T-helper 2 cell treated with Interferon-gamma antibody and Interleukin-4, amounts not matched to agents 5 μg/mL and 100 μg/mL, for 36 hours (primary cell): ENCODE data around the gene TKT.
A peak's percentile ranks its signal among the peaks of the same experiment; 100 is the strongest.

ENCODE experiments used
- DNase-seq: peaks from one replicate; pipeline ENCODE4 v3.0.0; 2021; ENCODE audit warnings: low spot score
- H3K27ac Mint-ChIP-seq: one replicate; pipeline ENCODE4 v1.8.0; 2021; ENCODE audit warnings: mild to moderate bottlenecking, mixed read lengths
- H3K27me3 Mint-ChIP-seq: one replicate; pipeline ENCODE4 v1.8.0; 2021; ENCODE audit warnings: low read depth, mixed read lengths
- H3K36me3 Mint-ChIP-seq: one replicate; pipeline ENCODE4 v1.8.0; 2021; ENCODE audit warnings: low read depth, mixed read lengths
- H3K4me1 Mint-ChIP-seq: one replicate; pipeline ENCODE4 v1.8.0; 2021; ENCODE audit warnings: low read depth, mixed read lengths
- H3K4me3 Mint-ChIP-seq: one replicate; pipeline ENCODE4 v1.8.0; 2022; ENCODE audit warnings: mild to moderate bottlenecking, moderate library complexity, mixed read lengths
- H3K9me3 Mint-ChIP-seq: one replicate; pipeline ENCODE4 v1.8.0; 2021; ENCODE audit warnings: mixed read lengths

Gene TKT

DNA sequence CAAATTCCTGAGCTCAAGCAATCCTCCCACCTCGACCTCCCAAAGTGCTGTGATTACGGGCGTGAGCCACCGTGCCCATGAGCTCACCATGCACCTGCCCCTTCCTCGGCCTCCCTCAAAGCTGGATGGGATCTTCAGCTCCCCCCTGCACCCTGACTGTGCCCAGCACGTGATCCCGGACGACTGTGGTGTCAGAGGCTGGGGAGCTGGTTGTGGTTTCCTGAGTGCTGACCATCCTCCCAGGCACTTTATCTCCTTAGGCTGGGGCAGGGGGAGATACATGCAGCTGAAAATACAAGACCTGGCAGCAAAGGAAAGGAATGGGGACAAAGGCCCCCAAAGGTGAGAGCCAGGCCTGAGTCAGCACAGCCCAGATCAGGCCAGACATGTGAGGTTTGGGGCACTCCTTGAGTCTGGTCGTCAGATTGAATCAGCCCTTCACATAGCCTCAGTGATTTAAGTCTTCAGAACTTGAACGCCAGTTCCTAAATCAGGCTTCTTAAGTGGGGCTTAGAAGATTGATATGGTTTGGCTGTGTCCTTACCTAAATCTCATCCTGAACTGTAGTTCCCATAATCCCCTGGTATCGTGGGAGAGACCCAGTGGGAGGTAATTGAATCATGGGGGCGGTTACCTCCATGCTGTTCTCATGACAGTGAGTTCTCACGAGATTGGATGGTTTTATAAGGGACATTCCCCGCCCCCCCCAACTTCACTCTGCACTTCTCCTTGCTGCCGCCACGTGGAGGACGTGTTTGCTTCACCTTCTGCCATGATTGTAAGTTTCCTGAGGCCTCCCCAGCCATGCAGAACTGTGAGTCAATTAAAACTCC, 59.0 kb downstream of the TKT start:
- Mint-ChIP-seq H3K4me1 (peaks cover 6% of the 10 kb centered on the region), H3K9me3 (no peaks in the 10 kb centered on the region), H3K27me3 (no peaks in the 10 kb centered on the region), H3K27ac (no peak overlapping the region), H3K36me3 (no peaks in the 10 kb centered on the region), H3K4me3 (no peak overlapping the region)
- peak; percentile 17 for DNase-seq

DNA sequence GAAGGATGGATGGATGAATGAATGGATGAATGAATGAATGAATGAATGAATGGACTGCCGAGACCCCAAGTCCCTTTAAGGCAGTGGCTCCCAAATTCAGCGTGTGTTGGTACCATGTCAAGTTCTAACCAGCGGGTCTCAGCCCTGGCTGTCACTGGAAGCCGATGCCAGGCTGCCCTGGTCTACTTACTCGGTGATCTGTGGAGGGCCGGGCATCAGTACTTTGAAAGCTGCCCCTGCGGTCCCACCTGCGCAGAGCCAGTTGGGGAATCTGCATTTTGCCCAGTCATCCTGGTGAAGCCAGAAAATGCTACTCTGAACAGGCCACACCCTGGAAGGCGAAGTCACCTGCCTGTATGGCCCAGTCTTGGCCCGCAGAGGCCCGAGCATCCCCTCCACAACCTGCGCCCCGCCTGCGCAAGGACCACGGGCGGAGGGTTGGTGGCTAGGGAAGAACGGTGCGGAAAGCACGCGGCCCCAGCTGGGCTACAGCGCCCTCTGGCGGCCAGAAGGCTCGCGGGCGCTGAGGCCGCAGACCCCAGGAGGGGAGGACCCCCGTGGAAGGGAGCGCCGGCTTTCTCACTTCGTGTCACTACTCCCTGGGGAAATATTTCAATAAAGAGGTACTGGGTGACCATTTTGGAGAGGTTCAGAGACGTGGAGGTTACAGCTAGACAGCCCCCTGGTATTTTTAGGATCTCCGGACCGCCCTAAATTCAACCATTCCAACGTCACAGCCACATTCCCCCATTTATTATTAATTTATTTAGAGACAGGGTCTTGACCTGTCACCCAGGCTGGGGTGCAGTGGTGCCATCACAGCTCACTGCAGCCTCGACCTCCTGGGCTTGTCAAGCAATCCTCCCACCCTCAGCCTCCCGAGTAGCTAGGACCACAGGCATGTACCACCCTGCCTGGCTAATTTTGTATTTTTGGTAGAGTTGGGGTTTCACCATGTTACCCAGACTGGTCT, 59.9 kb downstream of the TKT start:
- DNase-seq: peak; percentile 52
- Mint-ChIP-seq H3K4me3 (no peak overlapping the region), H3K9me3 (no peaks in the 10 kb centered on the region), H3K27ac (no peak overlapping the region), H3K36me3 (no peaks in the 10 kb centered on the region), H3K27me3 (no peaks in the 10 kb centered on the region), H3K4me1 (peaks cover 6% of the 10 kb centered on the region)

DNA sequence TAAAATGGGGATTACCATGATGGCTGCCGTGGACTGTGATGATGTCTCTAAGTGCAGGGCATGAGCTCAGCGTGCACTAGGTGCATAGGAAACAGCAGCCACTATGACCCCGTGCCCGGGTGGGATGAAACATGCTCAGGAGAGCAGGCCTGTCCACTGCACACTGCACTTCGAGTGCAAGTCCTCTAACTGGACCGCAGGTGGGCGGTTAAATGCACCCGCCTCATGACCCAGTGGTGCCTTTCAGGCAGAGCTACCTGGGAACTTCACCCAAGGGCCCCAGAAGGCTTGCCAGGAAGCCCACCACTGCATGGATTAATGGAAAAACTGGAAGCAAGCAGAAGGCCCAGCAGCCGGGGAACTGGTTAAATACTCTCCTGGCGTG, 60.8 kb downstream of the TKT start:
- H3K4me3 Mint-ChIP-seq: no peak overlapping the region
- DNase-seq: no peak
- peaks cover 2% of the 10 kb centered on the region for H3K36me3 Mint-ChIP-seq
- no peak overlapping the region for H3K27ac Mint-ChIP-seq
- H3K4me1 Mint-ChIP-seq: peaks cover 6% of the 10 kb centered on the region
- H3K9me3 Mint-ChIP-seq: no peaks in the 10 kb centered on the region
- H3K27me3 Mint-ChIP-seq: no peaks in the 10 kb centered on the region

DNA sequence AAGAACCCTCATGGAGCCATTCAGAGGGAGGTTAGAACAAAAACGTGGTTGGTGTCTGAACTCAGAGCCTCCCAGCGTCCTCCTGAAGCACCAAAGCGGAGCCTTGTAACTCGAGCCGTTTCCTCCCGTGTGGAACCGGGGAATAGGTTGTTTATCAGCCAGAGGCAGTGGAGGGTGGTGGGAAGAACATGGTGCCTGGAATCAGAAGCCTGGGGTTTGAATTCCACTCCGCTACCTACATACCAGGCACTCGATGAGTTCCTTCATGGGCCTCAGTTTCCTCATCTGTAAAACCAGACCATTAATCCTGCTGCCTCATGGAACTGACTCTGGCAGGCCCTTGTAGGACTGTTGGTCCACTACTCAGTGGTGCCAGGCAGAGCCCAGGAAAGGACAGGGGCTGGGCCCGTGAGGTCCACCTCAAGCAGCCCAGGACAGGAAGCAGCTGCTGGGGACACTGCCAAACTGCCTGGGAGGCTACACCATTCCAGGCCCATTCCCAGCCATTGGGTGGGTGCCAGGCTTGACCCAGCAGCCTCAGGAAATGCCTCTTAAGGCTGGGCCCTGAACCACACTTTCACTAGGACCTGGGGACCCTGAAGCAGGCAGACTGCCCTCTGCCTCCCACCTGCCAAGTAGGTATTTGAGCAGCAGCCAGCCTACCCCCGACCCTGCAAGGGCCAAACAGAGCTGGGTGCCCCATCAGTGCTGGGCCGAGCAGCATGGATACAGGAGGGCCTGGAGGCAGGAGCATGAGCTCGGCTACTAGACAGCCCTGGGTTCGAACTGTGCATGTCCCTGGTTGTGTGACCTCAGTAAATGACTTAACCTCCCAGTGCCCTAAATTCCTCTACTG, 61.4 kb downstream of the TKT start:
- Mint-ChIP-seq H3K36me3 (peaks cover 5% of the 10 kb centered on the region), H3K9me3 (no peaks in the 10 kb centered on the region), H3K4me1 (peaks cover 6% of the 10 kb centered on the region), H3K27ac (no peak overlapping the region), H3K27me3 (no peaks in the 10 kb centered on the region), H3K4me3 (no peak overlapping the region)
- DNase-seq: no peak

DNA sequence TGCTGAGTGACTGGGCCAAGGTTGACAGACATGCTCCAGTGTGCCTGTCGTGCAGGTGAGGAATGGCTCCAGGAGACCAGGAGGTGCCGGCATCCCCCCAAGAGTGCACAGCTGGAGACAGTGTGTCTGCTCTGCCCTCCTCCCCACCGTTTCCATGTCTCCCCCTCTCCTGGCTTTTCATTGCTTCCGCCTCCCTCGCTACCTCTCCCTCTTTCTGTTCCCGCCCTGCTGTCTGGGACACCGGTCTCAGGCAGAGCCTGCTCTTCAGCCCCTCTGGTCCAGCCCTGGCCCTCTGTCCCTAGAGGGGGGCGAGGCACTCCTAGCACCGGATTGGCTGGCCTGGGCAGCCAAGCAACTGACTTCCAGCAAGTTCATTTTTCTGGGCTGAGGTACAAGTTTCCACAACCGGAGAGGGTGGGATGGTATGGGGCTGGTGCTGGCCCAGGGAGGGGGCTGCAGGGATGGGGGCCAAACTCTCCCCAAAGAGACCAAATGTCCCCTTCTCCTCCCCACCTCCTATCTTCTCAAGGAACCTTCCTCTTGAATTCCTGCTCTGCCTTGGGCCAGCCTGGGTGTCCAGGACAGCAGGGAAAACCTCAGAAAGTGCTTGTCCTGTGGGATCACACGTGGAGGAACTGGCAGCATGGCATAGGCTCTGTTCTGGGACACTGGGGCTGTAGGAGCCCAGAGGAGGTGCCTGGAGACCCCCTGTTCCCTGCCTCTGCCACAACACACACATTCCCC, 62.2 kb downstream of the TKT start:
- H3K4me3 Mint-ChIP-seq: no peak overlapping the region

DNA sequence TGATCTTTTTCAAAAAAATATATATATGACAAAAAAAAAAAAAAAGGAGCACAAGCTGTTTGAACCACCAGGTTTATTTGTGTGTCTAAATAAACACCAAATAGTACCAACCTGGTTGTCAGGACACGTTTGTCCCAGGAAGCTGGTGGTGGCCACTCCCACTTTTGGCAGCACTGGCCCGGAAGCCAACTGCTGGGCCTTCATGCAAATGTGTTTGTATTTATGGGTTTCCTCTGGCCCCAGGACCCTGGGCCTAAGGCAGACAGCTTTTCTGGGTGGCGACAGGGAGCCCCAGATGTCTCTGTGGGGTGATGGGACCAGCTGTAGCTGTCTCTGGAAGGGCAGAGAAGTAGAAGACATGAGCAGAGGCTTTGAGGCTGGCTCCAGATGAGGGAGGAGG, 63.2 kb downstream of the TKT start:
- DNase-seq: no peak
- Mint-ChIP-seq H3K9me3 (no peaks in the 10 kb centered on the region), H3K36me3 (peaks cover 6% of the 10 kb centered on the region), H3K4me3 (no peak overlapping the region), H3K27ac (no peak overlapping the region), H3K27me3 (no peaks in the 10 kb centered on the region), H3K4me1 (peaks cover 6% of the 10 kb centered on the region)

More for the DNA sequence above, 62.2 kb downstream of the TKT start:
- Mint-ChIP-seq H3K36me3 (peaks cover 5% of the 10 kb centered on the region), H3K4me1 (peaks cover 6% of the 10 kb centered on the region), H3K27me3 (no peaks in the 10 kb centered on the region), H3K27ac (peak overlapping the region; percentile 67), H3K9me3 (no peaks in the 10 kb centered on the region)
- DNase-seq: no peak

DNA sequence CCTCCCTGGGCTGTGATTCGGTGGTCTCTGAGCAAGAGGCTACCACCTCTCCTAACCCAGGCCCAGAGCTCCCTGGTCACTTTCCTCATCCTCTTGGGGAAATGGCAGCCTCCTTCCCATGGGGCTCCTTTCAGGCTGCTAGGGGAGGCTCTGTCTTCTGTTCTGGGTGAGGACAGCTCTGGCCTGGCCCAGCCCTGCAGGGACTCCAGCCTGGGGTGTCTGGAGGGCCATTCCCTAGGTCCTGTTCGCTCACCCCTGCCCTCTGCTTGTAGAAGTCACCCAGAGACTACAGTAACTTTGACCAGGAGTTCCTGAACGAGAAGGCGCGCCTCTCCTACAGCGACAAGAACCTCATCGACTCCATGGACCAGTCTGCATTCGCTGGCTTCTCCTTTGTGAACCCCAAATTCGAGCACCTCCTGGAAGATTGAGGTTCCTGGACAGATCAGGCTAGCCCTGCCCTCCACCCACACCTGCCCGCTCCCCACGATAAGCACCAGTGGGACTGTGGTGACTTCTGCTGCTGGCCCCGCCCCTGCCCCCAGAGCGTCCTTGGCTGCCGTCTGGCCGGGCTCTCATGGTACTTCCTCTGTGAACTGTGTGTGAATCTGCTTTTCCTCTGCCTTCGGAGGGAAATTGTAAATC, 63.9 kb downstream of the TKT start:
- Mint-ChIP-seq H3K36me3 (peaks cover 9% of the 10 kb centered on the region), H3K4me1 (peaks cover 6% of the 10 kb centered on the region), H3K27me3 (no peaks in the 10 kb centered on the region), H3K27ac (no peak overlapping the region), H3K9me3 (no peaks in the 10 kb centered on the region), H3K4me3 (no peak overlapping the region)
- DNase-seq: no peak

DNA sequence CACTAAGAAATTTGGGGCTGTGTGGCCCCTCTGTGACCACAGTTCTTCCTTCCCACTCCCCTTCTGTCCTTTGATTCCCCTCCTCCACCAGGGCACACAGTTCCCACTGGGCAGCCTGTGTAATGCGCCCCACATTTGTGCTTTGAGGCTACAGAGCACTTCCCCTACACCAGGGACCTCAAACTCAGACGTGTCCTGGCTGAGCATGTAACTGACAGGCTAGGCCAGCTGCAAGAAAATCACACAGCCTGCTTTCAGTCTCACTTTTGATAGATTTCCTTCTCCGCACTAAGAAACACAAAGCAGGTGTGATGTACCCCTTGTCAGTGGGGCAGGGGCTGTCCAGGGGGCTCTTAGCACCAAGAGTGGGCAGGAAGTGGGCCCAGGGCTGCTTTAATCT, 65.2 kb downstream of the TKT start:
- no peak for DNase-seq
- H3K27ac Mint-ChIP-seq: no peak overlapping the region
- no peak overlapping the region for H3K4me3 Mint-ChIP-seq
- H3K9me3 Mint-ChIP-seq: no peaks in the 10 kb centered on the region
- peaks cover 6% of the 10 kb centered on the region for H3K4me1 Mint-ChIP-seq
- H3K27me3 Mint-ChIP-seq: no peaks in the 10 kb centered on the region
- H3K36me3 Mint-ChIP-seq: peaks cover 9% of the 10 kb centered on the region

DNA sequence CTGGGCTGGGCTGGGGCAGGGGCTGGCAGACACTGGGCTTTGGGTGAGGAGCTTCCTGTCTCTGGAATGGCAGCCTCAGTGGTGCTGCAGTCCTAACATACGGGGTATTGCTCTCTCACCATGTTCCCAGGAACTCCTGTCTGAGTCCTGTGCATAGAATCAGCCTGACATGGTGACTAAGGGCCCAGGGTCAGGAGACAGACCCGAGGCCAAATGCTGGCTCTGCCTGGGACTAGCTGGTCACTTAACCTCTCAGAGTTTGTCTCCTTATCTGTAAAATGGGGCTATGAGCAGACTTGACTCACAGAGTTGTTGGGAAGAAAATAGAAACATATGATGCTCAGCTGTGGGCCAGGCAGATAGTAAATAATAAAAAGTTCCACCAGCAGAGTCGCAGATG, 66.5 kb downstream of the TKT start:
- Mint-ChIP-seq H3K4me1 (peaks cover 6% of the 10 kb centered on the region), H3K9me3 (no peaks in the 10 kb centered on the region), H3K4me3 (no peak overlapping the region), H3K27ac (no peak overlapping the region), H3K27me3 (no peaks in the 10 kb centered on the region), H3K36me3 (peaks cover 9% of the 10 kb centered on the region)
- DNase-seq: no peak

DNA sequence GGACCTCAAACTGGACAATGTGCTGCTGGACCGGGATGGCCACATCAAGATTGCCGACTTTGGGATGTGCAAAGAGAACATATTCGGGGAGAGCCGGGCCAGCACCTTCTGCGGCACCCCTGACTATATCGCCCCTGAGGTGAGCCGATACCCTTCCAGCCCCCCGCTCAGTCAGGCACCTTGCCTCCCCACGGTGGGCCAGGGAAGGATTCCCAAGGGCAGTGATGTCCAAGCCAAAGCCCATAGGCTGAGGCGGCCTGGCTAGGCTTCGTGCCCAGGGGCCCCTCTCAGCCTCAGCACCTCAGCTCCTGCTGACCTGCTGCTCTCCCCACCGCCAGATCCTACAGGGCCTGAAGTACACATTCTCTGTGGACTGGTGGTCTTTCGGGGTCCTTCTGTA, 67.1 kb downstream of the TKT start:
- Mint-ChIP-seq H3K27me3 (no peaks in the 10 kb centered on the region), H3K36me3 (peaks cover 9% of the 10 kb centered on the region), H3K4me3 (no peak overlapping the region), H3K27ac (no peak overlapping the region), H3K9me3 (no peaks in the 10 kb centered on the region), H3K4me1 (peaks cover 6% of the 10 kb centered on the region)
- no peak for DNase-seq

DNA sequence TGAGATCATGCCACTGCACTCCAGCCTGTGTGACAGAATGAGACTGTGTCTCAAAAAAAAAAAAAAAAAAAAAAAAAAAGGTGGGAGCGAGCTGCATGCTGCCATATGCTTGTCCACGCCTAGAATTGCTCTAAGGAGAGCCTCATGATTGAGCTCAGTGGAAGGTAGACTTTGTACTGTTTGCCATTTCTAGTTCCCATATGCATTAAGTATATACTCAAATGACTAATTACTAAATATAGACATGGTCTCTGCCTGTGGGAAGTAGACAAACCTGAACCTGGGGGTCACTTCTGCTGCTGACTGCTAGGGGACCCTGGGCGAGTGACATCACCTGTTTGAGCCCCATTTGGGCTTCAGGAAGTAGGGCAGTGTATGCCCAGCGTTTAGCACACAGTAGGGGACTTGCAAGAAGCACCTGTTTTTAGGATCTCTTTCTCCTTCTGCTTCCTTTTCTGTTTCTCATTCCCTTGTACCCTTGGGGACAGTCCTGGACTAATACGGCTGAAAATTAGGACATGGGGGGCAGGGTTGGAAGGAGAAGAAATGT, 67.6 kb downstream of the TKT start:
- H3K36me3 Mint-ChIP-seq: peaks cover 9% of the 10 kb centered on the region
- no peaks in the 10 kb centered on the region for H3K9me3 Mint-ChIP-seq
- H3K4me1 Mint-ChIP-seq: peaks cover 6% of the 10 kb centered on the region
- no peak overlapping the region for H3K27ac Mint-ChIP-seq
- no peak for DNase-seq
- no peak overlapping the region for H3K4me3 Mint-ChIP-seq
- no peaks in the 10 kb centered on the region for H3K27me3 Mint-ChIP-seq

DNA sequence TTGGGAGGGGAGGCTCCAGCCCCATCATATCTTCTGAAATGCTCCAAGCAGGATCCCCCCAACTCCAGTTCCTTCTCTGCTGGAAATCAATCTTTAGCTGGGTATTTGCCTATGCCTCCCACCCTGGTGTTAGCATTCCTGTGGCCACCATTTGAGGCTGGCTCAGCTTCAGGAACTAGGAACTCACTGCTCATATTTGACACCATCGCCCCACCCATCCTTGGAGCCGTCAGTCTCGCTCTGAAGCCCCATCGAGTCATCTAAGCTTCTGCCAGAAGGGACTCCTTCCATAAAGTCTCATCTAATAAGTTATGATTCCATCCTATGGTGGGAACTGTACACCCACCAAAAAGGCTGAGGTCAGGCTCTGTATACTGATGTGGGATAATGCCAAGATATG, 68.4 kb downstream of the TKT start:
- Mint-ChIP-seq H3K4me1 (peaks cover 3% of the 10 kb centered on the region), H3K4me3 (no peak overlapping the region), H3K27me3 (no peaks in the 10 kb centered on the region), H3K27ac (no peak overlapping the region), H3K36me3 (peaks cover 9% of the 10 kb centered on the region), H3K9me3 (no peaks in the 10 kb centered on the region)
- DNase-seq: no peak
